ENCODE measurements around the gene RECQL5.

RECQL5 gene

GRCh38 chr17:75685499-75685898 is 18.5 kb upstream of the RECQL5 start:
- no peak for DNase-seq

GRCh38 chr17:75684924-75685323 is 18.0 kb upstream of the RECQL5 start:
- DNase-seq = no peak

- DNase-seq = no peak
These were observed 17.3 kb upstream of the RECQL5 start for GRCh38 chr17:75684249-75684648.

DNA sequence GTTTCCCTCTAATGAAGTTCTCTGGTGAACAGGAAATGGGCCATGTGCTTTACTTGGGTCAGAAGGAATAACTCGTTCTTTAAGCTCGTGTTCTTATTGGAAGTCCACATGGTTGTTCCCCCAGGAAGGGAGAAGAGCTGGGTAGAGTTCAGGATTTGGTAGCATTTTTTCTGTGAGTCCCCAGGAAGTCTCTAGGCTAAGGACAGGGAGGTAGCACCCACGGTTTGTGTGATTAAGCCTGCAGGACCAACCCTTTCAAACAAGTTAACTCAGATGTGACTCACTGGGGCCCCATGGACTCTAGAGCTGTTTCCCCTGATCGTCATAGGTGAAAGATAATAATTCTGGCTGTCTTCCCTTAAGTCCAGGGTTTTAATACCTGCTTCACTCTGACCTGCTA is 16.6 kb upstream of the RECQL5 start:
- DNase-seq = no peak

DNA sequence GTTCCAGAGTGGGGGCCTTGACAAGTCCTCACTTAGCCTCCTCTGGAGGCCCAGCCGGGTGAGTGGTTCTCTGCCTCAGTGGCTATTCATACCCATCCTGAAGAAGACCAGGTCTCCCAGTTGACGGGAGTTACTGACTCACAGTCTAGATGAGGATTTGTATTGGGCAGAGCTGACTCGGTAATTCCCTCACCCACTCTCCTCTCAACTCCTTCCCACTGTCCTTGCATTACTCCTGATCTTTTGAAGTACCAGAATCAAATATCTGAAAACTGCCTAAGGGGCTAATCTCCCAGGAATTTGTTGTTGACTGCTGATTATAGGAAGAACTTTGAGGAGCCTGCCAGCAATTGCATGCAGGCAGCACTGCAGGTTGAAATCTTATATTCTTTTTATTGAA is 14.3 kb upstream of the RECQL5 start:
- no peak for DNase-seq

GRCh38 chr17:75680431-75680830 is 13.5 kb upstream of the RECQL5 start:
- no peak for DNase-seq

- no peak for DNase-seq
These were observed 12.8 kb upstream of the RECQL5 start for GRCh38 chr17:75679706-75680211.

DNA sequence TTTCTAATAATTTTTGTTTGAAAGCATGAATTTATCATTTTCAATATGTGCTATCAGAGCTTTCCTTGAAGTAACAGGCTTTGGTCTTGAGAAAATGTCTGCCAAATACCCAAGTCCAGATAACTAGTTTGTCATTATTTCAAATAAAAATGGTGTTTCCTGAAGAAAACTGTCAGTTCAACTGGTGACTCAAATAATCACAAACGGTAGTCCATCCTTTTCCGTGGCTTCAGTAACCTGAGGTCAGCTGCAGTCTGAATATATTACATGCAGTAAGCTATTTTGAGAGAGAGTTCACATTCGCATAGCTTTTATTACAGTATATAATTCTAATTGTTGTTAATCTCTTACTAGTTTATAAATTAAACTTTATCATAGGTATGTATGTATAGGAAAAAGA is 9.5 kb upstream of the RECQL5 start:
- no peak for DNase-seq

GRCh38 chr17:75673487-75673886 is 6.5 kb upstream of the RECQL5 start:
- DNase-seq = no peak

DNA sequence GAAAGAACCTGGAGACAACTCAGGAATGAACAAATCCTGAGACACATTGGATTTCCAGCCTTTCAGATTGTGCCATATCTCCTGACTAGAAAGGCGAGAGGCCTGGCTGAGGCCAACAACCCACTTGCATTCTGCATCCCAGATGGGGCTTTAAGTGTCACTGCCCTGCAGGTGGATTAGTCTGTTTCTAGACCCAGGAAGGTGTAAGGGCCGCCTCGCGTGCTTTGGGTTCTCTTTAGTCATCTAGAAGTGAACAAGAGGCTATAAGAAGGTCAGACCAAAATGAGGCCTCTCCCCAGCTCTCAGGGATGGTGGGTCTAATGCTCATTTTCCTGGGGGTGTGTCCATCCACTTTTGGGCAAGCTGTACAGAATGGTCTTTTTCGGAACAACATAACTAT is 5.1 kb upstream of the RECQL5 start:
- no peak for DNase-seq

GRCh38 chr17:75670868-75671267 is 3.9 kb upstream of the RECQL5 start:
- DNase-seq = no peak

- no peak for DNase-seq
These were observed 1.5 kb upstream of the RECQL5 start for GRCh38 chr17:75668489-75668888.

GRCh38 chr17:75667825-75668224 is 871 bp upstream of the RECQL5 start:
- no peak for DNase-seq

GRCh38 chr17:75665981-75666380 is 973 bp downstream of the RECQL5 start:
- no peak for DNase-seq

- no peak for DNase-seq
These were observed 2.8 kb downstream of the RECQL5 start for GRCh38 chr17:75664099-75664549.

- DNase-seq = no peak
These were observed 4.4 kb downstream of the RECQL5 start for GRCh38 chr17:75662511-75662910.

GRCh38 chr17:75661531-75661930 is 5.4 kb downstream of the RECQL5 start:
- DNase-seq = no peak

DNA sequence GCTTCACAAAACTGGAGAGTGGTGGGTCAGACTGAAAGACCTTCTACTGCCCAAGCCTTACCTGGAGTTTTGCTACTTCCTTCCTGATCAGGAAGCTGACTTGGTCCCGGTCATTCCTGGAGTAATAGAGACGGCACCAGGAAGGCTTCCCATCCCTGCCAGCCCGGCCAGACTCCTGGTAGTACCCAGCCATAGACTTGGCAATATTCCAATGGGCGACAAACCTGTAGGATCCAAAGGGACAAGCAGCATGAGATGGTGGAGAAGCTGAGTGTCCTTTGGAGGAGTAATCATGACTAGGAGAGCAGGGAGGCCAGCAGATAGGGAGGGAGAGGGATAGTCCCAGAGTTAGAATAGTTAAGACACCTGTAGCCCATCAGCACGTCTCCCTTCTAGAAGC is 8.7 kb downstream of the RECQL5 start:
- DNase-seq = no peak

- no peak for DNase-seq
These were observed 12.8 kb downstream of the RECQL5 start for GRCh38 chr17:75654176-75654575.

- DNase-seq = no peak
These were observed 13.9 kb downstream of the RECQL5 start for GRCh38 chr17:75652934-75653549.

DNA sequence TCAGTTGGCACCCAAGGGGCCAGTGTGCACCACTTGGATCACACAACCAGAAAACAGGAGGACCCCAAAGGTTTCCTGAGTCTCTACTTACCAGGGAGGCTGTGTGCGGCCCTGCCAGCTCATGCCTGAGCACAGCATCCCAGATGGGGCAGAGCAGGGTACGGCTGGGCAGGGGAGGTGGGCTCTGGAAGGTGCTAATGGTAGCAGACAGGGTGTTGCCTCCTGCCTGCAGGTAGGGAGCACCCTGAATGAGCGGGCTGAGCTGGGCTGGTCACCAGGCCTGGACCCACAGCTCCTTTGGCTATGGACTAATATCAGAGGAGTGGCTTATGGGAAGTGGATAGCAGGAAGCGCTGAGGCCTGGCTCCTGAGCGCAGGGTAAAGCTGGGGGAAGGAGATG is 14.6 kb downstream of the RECQL5 start:
- no peak for DNase-seq

DNA sequence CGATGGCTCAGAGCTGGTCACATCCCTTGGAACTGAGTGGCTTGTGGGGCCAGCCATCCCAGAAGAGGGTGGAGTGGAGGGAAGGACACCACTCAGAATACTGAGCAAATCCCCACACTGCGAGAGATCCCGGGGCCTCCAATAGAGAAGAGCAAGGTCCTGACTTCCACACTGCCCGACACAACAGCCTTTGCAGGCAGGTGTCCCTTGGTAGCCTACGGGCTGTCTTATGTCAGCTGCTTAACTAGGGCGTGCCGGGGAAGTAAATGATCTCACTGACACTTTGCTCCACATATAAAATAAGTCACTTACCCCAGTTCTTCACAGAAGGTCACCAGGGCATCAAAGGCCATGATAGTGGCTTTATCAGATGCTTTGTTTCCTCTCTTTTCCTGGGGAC is 16.1 kb downstream of the RECQL5 start:
- no peak for DNase-seq

DNA sequence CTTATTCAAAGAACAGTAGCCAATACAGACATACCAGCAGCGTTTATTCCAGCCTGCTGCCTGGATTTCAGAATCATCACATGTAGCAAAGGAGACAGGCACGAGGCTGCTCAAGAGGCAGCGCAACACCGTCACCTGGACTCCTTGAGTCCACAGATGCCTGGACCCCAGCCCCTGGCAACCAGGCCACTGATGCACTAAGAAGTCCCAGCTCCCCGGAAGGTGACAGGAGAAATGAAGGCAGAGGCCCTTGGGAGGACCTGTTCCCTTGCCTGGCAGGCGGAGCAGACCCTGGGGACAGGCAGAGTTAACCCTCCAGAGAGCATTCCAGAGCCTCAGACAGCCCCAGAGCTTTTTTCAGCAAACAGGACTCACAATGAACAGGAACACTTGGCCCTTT is 17.3 kb downstream of the RECQL5 start:
- DNase-seq = no peak

DNA sequence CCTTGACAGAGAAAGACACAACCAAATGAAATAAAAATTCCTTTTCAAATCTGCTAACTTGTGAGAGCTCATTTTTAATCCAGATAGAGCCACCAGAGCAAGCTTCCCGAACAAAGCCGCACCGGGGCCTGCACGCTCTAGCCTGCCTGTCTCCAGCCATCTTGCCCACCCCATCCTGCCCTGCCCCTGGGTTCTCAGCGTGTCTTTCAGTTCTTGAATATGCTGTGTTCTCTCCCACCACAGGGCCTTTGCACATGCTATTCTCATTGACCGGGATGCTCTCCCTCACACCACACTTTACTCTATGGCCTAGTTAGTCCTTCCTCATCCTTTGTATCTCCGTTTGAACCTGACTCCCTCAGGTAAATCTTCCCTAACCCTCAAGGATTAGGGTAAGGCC is 19.0 kb downstream of the RECQL5 start:
- no peak for DNase-seq

DNA sequence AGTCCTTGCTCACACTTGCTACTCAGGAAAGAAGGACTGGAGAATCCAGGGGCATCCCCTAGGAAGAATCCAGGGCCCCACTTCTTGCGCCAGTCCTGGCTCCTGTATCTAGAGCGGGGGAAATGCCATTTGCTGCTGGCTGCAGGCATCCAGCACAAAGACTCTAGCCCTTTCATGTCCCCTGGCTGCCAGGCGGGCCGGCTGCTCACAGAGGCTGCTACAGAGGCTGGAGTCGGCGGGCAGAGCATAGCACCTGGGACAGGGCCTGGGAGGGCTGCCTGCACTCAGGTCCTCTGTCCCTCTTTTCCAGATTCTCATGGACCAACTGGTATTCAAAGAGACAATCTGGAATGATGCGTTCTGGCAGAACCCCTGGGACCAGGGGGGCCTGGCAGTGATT is 19.9 kb downstream of the RECQL5 start:
- DNase-seq = no peak

DNA sequence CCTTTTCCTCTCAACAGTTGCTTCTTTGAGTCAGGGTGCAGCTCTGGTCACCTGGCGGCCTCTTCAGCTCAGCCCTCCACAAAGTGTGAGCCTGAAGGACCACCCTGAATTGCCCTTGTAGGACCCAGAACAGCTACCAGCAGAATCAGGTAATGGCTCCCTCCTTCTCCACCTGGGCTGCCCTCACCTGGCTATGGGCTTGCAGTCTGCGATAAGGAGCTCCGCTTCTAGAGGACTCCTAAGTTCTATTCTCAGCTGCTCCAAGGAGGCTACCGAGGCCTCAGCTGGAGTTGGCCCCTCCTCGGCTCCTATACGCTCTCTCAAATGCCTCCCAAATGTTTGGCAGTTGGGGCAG is 20.3 kb downstream of the RECQL5 start:
- DNase-seq = no peak
